AG04450 (cell line): ENCODE measurements around the gene ADAM19. TPM values are rescaled to one million over a fixed set of nuclear protein-coding genes. Genes with fewer than 3 reads are reported as not detected.
A peak's percentile ranks its signal among the peaks of the same experiment; 100 is the strongest.

Experiments
- CTCF ChIA-PET: fragments of 300-600, 350-600 bp; formaldehyde crosslinking; extraction: SDS; loops from one replicate; lab custom pipeline; 2022; ENCODE audit warnings: antibody characterized with exemption, inconsistent platforms; lab: Charles Lee
- POLR2A ChIA-PET: fragments of 350-600 bp; formaldehyde crosslinking; extraction: SDS; loops from one replicate; lab custom pipeline; 2021; ENCODE audit warnings: antibody characterized with exemption, inconsistent platforms; lab: Yijun Ruan, JAX
- DNase-seq: peaks from one replicate; pipeline ENCODE4 v3.0.0-alpha.2; 2011; ENCODE audit warnings: low read depth, low spot score
- H3K27ac ChIP-seq: one replicate; pipeline ENCODE4 v1.5.1; 2012; ENCODE audit warnings: low read depth, low read length, control low read depth
- H3K27me3 ChIP-seq: one replicate; pipeline ENCODE4 v1.6.0; 2012; ENCODE audit warnings: low read length; ENCODE audit not compliant: control insufficient read depth, insufficient read depth
- H3K4me3 ChIP-seq: 2 replicates; pipeline ENCODE4 v1.5.1; 2011; ENCODE audit warnings: mild to moderate bottlenecking, low read depth, low read length, control low read depth
- H3K9me3 ChIP-seq: 2 replicates; pipeline ENCODE4 v1.5.1; 2012; ENCODE audit warnings: low read length; ENCODE audit not compliant: control insufficient read depth, insufficient read depth
- CTCF ChIP-seq: IDR thresholded peaks from 2 replicates; pipeline ENCODE4 v1.5.1; 2011; ENCODE audit warnings: low read depth, low read length, control low read depth, inconsistent platforms
- polyA plus RNA-seq: library from polyadenylated mRNA; depleted of rRNA; stranded (reverse); fragments of >200 nt; gene quantifications from 2 replicates; pipeline ENCODE4 v1.2.3, GENCODE V29; 2011

Gene ADAM19
- polyA plus RNA-seq, 1 experiment = 44.7 TPM

- H3K4me3 ChIP-seq = no peak overlapping the region
- ChIA-PET CTCF (interaction anchor here (0.6 kb wide), 1 partner anchor 72 kb away, joined by 3 read pairs; no protein-coding TSS in a partner anchor), POLR2A (interaction anchor here (0.5 kb wide), 1 partner anchor 9 kb away, joined by 4 read pairs; no protein-coding TSS in a partner anchor)
- no peak overlapping the region for H3K27ac ChIP-seq
- no peaks in the 10 kb centered on the region for H3K9me3 ChIP-seq
- no peak for TF ChIP-seq CTCF
- no peaks in the 10 kb centered on the region for H3K27me3 ChIP-seq
- no peak for DNase-seq
Measured at GRCh38 chr5:157616785-157617184, 41.2 kb upstream of the ADAM19 start.

DNA sequence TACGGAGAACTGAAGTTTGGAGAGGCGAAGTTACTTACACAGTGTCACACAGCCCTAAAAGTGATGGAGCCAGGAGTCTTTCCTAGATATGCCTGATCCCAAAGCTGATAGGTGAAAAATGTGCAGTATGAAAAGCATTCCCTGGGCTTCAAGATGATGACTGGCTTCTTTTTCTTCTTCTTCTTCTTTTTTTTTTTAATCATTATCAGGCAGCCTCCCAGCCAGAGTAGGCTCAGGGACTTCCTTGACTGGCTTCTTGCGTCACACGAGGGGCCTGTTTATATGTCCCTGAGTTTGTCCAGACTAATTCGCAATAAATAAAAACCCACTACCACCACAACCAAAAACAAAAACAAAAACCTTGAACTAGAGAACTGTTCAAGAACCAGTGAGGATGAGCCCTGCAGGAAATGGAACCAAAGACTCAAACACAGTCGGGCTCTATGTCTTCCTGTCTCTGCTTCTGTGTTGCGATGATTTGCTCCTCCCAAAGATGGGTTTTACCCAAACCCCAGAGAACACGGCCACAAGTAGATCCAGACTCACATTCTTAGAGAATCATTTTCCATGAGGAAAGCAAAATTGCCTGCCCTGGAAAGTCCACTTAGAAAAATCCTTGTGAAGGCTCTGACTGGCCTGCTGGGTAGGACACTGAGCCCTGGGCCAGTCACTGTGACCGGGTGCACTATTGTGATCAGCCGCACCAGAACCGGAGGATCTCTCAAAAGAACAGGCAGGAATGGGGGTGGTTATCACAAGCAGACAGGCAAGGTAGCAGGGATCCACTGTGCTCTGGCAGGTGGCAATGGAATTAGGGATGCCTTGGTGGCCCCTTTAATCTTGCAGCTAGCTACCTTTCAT is 38.0 kb upstream of the ADAM19 start:
- DNase-seq = no peak
- Histone ChIP-seq H3K27me3 (no peaks in the 10 kb centered on the region), H3K4me3 (no peak overlapping the region), H3K9me3 (no peaks in the 10 kb centered on the region), H3K27ac (no peak overlapping the region)
- ChIA-PET POLR2A (no interaction called here), CTCF (interaction anchor here (0.6 to 1.2 kb wide), 3 partner anchors 45 to 130 kb away, joined by 3 to 4 read pairs (median 4); no protein-coding TSS in a partner anchor)
- no peak for TF ChIP-seq CTCF

DNA sequence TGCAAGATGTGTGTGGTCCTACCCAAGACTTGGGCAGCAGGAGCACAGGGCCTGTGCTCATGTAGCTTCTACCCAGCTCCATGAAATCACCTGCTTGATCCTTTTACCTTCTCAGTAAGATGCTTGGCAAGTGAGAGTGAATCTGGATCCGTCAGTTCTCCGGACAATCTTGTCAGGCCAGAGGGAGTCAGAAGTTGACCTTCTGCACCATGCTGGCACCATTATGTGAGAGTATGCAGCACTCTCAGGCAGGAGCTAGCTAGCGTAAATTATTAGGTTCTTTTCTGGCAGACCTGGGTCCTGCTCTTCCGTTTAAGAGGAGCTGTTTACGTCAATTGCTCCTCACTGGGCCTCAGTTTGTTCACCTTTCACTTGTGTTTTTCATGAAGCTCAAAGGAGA is 37.0 kb upstream of the ADAM19 start:
- CTCF ChIA-PET = interaction anchor here (0.6 to 1.2 kb wide), 3 partner anchors 106 to 131 kb away, joined by 3 to 4 read pairs (median 3); no protein-coding TSS in a partner anchor
- Histone ChIP-seq H3K27ac (peak overlapping the region; percentile 34), H3K27me3 (no peaks in the 10 kb centered on the region), H3K4me3 (no peak overlapping the region), H3K9me3 (no peaks in the 10 kb centered on the region)
- no peak for TF ChIP-seq CTCF
- DNase-seq = no peak
- POLR2A ChIA-PET = no interaction called here

DNA sequence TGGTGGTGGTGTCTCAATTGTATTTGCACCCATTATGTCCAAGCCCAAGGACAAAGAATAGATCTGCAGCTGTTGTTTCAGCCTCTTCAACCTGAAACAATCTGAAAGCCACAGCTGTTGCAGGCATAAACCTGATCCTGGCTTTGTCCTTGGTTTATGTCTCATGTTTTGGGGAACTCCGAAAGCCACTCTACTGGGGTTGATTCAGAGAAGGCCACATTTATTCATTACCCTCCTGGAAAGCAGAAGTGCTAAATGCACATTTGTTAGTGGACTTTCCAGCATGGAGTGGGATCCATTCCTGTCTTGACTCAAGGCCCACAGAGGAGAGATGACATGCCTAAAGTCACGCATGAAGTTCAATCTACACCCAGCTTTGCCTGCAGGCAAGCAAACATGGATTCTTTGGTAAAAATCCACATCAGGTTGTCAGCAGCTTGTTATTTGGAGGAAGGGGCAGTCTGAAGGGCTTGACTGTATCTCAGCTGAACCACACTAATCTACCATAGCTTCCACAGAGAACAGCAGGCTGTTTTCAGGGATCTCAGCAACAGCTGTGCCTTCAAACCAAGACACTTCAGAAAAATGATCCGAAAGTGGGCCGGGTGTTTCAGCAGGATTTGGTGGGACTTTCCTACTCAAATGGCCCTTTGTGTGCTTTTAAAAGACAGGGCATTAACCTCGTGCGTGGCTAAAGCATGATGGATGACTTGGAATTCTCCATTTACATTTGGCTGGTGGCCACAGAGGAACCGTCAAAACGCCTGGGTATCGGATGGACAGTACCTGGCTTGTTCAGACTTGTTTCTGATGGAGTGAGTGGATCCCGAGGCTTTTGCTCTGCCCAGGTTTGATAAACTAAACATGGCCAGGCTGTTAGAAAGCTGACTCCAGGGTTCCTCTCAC is 36.2 kb upstream of the ADAM19 start:
- no peak overlapping the region for H3K4me3 ChIP-seq
- H3K9me3 ChIP-seq = no peaks in the 10 kb centered on the region
- POLR2A ChIA-PET = interaction anchor here (0.9 kb wide), 1 partner anchor 95 kb away, joined by 3 read pairs; no protein-coding TSS in a partner anchor
- H3K27me3 ChIP-seq = no peaks in the 10 kb centered on the region
- CTCF ChIA-PET = interaction anchor here (0.9 to 1.2 kb wide), 2 partner anchors 131 kb away, joined by 3 read pairs; partner anchors contain the start of gene LSM11
- no peak for TF ChIP-seq CTCF
- peak overlapping the region; percentile 34 for H3K27ac ChIP-seq
- no peak for DNase-seq
